VCaP (cell line): Measurements from ENCODE around the gene UBE3A.

Experiments
- H3K27ac ChIP-seq: fragments of 450-650 bp; 2 replicates; pipeline ENCODE4 v1.5.1; 2017
- TF ChIP-seq, protein P1 (sequence below): fragments of 450-650 bp; conservative IDR thresholded peaks from 2 replicates; pipeline ENCODE4 v1.5.1; 2017; ENCODE audit warnings: mild to moderate bottlenecking, moderate library complexity

UBE3A gene

DNA sequence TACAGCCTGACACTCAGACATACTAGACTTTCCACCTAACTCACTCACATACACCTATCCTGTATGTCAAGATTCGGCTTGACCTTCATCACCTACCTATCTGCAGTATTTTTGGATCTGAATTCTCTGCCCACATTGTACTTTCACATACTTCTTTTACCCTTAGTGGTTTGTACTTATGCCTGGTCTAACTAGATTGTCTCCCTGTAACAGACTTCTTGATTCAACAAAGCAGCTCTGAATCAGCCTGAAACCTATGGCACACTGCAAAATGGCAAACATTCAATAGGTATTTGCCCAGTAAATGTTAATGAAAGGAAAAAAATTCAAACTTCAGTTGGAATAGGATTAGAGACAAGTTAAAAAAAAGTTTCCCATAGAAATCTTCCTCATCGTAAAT, 106.5 kb downstream of the UBE3A start:
- H3K27ac ChIP-seq: no peak overlapping the region
- TF ChIP-seq, protein P1, sequence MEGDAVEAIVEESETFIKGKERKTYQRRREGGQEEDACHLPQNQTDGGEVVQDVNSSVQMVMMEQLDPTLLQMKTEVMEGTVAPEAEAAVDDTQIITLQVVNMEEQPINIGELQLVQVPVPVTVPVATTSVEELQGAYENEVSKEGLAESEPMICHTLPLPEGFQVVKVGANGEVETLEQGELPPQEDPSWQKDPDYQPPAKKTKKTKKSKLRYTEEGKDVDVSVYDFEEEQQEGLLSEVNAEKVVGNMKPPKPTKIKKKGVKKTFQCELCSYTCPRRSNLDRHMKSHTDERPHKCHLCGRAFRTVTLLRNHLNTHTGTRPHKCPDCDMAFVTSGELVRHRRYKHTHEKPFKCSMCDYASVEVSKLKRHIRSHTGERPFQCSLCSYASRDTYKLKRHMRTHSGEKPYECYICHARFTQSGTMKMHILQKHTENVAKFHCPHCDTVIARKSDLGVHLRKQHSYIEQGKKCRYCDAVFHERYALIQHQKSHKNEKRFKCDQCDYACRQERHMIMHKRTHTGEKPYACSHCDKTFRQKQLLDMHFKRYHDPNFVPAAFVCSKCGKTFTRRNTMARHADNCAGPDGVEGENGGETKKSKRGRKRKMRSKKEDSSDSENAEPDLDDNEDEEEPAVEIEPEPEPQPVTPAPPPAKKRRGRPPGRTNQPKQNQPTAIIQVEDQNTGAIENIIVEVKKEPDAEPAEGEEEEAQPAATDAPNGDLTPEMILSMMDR: no peak

DNA sequence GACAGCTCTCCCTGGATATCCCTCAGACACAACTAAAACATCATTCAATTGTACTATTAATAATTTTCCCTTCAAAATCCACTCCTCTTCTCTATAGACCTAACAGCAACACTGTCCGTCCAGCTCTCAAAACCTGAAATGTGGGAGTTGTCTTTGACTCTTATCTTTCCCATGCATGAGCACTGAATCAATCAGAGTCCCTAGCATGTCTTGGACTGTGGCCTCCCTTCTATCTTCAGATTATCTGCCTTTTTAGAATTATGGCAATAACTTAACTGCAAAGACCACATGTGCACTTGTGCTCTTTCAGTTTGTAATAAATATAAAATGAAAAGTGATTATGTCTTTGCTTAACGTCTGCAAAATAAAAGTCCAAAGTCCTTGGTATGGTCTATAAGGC, 107.0 kb downstream of the UBE3A start:
- TF ChIP-seq, protein P1: no peak
- no peak overlapping the region for H3K27ac ChIP-seq

DNA sequence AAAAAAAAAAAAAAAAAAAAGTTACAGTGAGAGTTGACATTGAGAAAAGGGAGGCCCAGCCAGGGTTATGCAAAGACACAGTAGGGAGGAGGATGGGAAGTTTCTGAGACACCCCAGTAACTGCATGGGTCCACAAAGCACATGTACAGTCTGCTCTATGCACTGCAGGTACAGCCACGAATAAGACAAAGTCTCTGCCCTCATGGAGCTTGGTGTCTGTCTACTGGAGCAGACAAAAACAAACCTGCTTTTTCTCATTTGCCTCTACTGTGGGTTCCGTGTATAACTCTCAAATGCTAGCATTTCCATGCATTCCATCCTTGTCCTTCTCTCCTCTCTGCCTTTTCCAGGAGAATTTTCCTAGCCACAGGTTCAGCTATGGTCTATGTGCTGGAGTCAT, 107.4 kb downstream of the UBE3A start:
- TF ChIP-seq, protein P1: no peak
- H3K27ac ChIP-seq: no peak overlapping the region

DNA sequence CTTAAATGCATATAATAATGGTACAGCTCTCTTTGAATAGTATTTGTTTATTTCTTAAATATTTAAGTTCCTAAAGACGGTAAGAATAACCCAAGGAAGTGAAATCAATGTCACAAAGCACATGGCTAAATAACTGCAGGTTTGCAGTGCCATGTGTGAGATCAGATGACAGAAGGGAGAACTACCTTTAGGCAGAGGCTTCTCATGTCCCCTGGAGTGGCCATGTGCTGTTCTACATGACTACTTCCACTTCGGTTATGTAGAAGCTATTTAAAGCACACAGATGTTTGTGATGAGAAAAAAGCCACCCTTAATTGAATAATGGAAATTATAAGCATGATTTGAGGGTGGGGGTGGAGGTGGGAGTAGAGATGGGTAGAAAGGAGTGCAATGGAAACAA, 109.1 kb downstream of the UBE3A start:
- TF ChIP-seq, protein P1: no peak
- H3K27ac ChIP-seq: no peak overlapping the region

DNA sequence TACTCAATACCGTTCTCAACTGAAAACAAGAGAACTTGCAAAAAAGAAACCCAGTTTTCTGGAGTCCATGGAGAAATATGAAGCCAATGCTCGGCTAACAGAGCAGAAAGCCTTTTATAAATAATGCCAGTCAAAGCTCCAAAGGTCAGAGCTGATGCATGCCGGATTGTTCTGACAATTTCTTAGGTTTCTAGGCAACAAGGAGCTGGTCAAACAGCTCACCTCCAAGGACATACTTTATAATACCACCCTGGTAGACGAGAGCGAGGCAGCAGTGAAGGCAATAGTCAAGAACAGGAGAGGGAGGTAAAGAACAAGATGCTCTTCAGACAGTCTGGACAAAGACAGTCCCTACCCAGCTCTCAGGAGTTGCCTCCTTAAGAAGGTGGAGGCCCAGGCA, 111.1 kb downstream of the UBE3A start:
- no peak overlapping the region for H3K27ac ChIP-seq
- TF ChIP-seq, protein P1: no peak

DNA sequence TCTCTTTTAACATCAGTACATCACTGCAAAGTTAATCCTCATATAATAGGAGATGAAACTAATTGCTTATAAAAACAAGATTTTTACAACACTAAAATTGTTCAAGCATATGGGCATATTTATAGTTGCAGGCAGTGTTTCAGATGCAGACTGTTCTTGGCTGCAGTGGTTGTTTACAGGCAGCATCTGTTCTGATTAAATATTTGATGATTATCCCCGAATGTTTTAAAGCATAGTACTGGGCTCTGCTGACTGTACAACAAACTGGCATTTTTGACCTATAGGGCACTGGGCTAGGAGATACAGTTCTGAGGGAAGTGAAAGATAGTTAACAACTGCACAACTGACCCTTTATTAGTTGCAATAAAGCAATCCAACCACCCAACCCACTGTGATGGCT, 113.6 kb downstream of the UBE3A start:
- no peak overlapping the region for H3K27ac ChIP-seq
- TF ChIP-seq, protein P1: no peak

DNA sequence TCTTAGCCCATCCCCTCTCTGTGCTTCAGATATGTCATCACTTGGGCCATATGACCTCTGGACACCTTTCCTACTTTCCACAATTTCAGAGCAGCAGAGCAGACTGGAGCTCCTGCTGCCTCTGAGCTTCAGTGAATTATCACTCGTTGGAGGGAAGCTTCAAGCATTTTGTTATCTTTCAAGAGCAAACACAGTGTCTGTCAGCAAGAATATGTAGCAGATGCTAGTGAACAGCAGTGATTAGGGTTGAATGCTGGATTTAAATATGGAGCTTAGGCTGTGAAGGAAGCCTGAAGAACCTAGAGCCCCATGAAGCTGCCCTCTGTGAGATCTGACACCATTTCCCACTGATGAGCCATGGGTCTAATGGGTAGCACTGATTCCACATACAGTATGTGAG, 115.4 kb downstream of the UBE3A start:
- TF ChIP-seq, protein P1: no peak
- H3K27ac ChIP-seq: no peak overlapping the region

DNA sequence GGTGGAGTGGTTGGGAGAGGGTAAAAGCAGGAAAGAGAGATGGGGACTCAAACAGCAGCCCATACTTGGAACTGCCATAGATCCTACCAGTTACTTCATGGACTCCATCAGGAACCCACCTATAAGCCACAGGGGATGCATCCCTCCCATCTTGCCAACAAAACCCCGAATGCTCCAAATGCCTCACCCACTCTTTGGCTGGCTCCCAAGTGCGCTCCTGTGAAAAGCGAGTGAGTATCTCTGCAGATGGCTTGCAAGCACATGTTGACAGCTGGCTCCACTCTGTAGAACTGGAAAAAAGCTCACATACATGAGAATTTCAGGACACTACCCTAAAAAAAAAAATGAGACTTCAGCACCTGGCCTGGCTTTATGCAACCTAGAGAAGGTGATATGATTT, 151.0 kb downstream of the UBE3A start:
- no peak overlapping the region for H3K27ac ChIP-seq
- TF ChIP-seq, protein P1: no peak
